Stimulated activated CD8-positive, alpha-beta memory T cell treated with anti-CD3 and anti-CD28 coated beads, Interleukin-4, amount 100 ng/mL, for 48 hours (primary cell): ENCODE measurements around the gene CMSS1.
"Not testable (repeated sequence)": the region's sequence is repeated elsewhere in the genome, so short reads cannot be mapped to it uniquely, and the experiment has no call there.

Source experiments
- DNase-seq: peaks from one replicate; pipeline ENCODE4 v3.0.0-alpha.2; 2020

Gene CMSS1

DNA sequence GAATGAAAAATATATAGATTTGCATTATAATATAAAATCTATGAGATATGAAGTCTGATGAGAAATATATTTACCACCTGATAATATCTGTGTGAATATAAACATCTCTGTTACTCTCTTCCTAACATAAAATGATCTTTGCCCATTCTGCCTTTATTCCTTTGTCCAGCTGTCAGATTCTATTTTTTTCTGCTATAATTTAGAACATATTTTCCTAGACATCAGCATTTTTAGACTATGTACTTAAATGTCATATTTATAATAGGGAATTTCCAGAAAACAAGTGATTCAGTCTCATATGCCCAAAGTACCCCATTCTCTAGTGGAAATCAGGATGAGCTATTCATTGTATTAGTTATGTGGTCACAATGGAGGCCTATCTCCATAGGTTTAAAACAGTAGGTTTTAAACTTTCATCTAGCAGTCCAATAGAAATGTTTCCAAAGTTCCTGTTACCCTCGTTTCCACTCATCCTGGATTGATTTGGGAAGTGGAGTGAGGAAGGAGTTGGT is 213.3 kb downstream of the CMSS1 start:
- no peak for DNase-seq

DNA sequence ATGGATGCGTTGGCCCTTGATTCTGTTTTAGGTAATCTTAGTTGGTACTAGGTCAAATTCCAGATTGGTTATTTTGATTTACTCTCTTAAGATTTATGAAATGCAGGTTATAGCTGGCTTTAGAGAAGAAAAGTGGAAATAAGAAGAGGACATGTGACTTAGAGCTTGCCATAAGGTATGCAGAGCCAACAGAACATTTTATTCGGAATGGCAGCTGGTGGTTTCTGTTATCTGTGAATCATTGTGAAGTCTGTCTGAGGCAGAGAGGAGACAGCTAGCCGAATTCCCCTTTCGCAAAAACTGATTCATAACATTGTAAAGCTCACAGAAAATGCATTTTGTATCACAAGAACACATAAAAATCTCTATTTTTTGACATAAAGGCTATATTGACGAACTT is 214.6 kb downstream of the CMSS1 start:
- no peak for DNase-seq

DNA sequence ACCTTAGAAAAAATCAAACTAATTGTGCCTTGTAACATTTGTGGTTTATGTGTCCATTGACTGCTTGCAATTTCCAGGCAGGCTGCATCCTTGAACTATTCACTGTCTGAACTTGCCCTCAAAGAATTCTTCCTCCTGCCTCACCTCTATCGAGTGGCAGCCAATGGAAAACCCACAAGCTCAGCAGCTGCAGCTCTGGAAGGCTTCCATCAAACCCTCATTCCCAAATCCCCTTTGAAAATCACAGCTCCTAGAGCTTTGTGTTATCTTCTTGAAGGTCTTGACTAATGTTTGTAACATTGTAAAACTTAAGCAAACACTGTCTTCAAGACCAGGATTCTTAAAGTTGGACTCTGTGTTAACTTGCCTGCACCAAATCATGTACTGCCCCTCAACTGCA is 215.5 kb downstream of the CMSS1 start:
- no peak for DNase-seq

DNA sequence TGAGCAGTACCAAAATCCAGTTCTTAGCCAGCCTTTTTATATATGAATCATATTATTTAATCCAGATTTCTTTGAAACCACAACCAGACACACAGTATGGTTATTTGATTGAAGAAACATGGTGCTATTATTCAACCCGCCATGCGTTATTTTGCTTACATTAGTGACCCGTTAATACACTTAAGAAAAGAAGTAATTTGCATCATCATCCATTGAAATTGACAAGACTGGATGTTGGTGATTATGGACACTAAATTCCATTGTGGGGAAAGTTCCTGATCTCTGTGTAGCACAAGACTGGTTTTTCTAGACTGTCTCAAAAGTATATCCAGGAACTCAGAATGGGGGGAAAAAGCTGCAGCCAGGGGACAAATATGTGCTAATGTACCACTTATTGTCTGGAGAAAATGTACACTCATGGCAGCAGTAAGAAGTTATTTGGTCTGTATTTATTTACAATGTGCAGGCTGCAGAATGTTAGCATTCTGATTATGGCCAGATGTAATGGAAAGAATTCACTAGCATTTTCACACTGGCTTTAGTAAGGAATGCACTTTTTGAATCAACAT is 216.3 kb downstream of the CMSS1 start:
- DNase-seq: no peak

DNA sequence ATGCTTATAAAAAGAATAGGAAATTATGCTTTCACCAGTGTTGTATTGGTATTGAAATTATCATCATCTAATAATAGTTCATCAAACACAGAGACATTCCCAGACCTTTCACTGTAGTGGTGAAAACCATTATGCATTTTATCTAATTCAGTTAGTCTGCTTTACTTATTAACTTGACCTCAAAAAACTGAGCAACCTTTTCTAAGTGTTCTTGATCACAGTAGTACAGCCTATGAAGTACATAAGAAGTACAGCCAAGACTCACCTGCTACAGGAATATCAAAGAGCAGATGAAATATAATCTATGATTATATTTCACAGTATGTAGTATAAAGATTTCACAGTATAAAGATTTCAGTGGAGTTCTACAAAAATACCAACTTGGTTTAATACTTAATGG is 221.4 kb downstream of the CMSS1 start:
- no peak for DNase-seq

DNA sequence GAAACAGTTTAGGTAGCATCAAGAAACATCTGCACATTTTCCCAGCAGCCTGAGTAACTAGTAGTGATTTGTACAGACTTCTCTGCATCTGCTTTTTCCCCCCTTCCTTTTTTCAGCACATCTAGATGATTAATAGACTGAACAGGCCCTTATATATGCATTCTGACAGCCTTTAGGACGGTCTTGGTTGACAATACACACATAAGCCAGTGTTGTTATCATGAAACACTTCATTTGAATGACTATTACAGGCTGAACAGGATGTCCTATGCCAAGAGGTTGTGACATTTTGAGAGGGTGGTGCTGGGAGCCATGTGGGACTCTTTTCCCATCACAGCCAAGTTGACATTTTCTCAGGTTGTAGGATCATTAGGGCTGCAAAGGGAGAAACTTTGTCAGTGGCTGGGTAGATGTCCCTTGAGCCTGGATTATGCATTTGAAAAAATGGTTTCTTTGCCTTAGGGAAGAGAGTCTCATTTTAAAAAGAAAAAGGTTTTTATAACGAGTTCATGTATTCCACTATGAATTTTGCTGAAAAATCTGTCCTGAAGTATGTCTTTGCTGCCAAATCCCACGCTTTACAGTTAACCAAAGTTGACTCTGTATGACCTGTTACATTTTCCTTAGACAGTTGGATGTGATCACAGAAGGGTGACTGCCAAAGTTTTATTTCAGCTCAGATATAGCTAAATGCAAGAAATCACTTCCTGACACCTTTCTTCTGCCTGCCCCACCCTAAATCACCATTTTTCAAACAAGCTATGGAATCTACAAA is 223.0 kb downstream of the CMSS1 start:
- no peak for DNase-seq

DNA sequence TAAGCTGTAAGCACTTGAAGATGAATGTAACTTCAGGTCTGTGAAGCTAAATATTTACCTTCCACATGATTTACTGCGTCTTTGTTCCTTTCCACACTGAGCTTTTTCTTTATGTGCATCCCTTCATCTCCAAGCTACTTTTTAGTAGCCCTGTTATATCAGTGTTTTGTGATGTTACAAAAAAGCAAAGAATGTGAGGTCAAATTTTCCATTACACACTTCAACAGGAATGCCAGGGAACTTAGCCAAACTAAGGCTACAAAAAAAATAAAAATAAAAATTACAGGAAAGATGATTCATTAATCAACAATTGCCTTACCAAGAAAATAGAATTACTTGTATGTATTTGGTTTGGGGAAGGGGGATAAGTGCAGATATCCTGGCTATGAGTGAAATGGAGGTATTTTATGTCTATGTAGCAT is 223.7 kb downstream of the CMSS1 start:
- no peak for DNase-seq

DNA sequence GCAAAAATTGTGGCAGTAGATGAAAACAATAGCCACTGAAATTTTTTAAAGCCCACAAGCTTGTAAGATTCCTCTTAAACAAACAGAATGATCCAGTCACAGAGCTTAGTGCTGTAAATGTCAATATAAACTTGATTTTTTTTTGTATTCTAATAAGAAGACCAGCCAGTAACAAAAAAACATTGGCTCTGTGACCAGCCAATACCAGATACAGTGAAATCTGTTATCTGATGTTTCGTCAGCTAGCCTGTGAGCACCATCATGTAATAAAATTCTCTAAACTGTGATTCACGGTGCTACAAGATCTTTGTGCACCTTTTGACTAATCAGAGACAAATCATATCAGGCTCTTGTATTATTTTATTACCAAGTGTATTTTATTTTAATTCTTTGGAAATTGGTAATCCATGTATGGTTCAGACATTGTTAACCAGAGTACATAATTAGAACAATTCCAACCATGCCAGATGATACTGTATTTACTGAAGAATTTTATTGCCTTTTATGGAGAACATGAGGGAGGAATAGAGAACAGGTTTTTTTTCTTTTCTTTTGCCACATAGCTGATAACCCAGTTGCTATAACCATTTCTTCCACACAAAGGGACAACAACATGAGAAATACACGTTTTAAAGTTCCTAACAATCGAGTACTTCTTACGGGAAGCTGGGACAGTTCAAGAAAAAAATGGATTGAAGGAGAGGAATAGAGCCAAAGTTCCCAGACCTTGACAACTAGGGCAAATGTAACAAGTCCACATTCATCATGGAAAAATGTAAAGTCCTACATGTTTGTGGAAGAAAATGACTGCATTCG is 224.7 kb downstream of the CMSS1 start:
- no peak for DNase-seq

DNA sequence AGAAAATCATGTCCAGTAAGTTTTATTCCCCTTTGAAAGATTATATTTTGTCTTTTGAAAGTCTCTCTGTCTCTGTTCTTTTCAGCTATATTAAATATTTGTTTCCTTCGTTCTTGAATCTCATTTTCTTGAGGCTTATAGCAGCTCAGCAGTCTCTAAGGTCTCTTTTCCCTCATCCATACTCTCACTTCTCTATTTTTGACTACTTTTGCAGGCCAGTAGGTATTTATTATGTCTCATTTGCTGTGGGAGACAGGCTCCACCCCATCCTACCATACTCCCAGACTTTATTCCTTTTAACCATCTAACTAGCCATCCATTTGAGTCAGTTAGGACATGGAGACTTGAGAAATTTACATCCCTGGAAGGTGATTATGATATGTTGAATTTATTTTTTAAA is 225.6 kb downstream of the CMSS1 start:
- no peak for DNase-seq

DNA sequence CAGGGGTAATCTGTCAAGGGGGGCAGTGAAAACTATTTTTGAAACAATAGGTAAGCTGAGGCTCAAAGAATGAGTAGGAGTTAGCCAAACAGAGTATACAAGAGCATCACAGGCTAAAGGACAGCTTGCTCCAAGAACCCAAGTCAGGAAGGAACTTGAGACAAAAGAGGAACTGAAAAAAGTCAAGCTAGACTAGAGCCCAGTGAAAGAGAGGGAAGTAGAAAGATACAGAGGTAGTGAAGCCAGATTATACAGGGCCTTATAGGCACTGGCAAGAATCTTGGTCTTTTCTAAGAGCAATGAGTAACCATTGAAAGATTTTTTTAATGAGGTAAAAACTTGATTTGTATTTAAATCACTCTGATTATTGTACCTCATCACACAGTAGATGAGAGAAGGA is 226.7 kb downstream of the CMSS1 start:
- no peak for DNase-seq

DNA sequence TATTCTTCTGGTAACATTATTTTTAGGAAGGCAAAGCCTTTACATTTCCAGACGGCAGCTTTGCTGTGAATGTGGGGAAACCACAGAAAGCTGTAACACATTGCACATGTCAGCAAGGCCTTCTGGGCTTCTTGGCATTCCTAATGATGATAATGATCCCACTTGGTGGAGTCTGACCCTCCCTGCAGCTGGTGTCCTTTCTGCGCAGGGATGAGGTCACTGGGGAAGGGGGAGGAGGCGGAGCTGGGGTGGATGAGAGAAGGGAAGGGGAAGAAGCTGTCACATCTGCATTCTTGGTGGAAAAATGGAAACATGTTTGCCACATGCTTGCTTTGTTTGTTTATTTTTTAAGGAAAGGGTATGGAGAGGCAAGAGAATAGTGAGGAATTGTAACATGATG is 228.0 kb downstream of the CMSS1 start:
- DNase-seq: no peak

DNA sequence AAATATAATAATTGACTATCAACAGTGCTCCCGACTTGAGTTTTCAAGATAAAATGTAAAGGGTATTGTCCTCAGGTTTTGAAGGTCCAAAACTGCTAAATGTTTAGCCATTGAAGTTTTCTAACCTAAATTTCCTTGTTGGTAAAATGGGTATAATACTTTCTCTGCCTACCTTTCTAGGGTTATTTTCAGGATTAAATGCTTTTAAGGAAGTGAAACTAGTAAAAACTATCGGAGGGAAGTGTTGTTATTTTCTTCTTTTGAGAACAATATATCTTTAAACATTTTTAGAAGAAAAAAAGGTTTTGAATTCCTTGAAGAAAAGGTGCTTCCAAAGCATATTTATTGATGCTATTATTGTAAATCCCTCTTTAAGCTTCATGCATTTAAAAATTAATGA is 229.3 kb downstream of the CMSS1 start:
- DNase-seq: no peak

DNA sequence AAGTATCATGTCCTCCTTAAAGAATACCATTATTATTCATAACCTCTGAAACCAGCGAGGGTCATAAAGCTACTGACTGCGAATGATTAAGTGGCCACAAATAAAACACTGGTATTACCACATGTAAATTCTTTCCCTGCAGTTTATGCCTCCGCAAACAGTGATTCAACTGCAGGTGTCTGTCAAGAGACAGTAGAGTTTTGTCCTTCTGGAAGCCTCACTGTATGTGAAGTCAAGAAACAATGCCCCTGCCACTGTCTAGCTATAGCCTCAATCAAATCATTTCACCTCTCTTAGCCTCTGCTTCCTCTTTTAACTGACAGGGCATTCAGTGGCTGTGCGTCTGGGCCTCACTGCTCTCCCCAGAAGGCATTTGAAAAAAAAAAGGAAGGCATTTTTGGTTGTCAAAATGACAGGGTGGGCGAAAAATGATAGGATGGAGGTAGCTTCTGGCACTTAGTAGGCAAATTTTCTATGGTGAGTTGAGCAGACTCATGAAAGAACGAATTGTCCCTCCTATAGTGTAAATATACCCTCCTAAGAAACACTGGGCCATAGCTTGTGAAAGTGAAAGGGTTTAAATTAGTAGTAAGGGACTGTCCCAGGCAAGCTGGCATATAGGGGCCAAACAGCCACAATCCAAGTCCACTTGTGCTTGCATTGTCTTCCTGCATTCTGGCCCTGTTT is 229.9 kb downstream of the CMSS1 start:
- no peak for DNase-seq

DNA sequence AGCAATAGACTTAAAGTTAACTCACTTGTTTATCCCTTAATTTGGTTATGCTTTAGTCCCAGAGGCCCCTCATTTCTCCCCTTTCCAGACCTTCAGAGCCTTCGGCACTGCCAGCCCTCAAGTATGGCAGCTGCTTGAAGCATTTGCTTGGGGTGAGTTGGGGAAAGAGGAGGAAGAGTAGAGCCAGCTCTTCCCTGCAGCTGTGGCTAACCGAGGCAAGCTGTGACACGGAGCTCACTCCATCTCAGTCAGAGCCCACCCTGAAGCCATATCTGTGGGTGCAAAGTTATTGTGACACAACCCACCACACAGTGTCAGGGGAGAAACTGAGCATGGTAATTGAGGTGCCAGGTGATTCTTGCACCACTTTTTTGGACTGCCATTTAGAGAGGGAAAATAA is 230.6 kb downstream of the CMSS1 start:
- no peak for DNase-seq

DNA sequence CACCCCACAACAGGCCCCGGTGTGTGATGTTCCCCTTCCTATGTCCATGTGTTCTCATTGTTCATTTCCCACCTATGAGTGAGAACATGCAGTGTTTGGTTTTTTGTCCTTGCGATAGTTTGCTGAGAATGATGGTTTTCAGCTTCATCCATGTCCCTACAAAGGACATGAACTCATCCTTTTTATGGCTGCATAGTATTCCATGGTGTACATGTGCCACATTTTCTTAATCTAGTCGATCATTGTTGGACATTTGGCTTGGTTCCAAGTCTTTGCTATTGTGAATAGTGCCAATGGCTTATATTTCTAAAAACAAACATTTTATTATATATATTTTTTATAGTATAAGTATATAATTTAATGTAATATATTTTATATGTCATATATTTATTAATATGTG is 233.9 kb downstream of the CMSS1 start:
- DNase-seq: not testable (repeated sequence)

DNA sequence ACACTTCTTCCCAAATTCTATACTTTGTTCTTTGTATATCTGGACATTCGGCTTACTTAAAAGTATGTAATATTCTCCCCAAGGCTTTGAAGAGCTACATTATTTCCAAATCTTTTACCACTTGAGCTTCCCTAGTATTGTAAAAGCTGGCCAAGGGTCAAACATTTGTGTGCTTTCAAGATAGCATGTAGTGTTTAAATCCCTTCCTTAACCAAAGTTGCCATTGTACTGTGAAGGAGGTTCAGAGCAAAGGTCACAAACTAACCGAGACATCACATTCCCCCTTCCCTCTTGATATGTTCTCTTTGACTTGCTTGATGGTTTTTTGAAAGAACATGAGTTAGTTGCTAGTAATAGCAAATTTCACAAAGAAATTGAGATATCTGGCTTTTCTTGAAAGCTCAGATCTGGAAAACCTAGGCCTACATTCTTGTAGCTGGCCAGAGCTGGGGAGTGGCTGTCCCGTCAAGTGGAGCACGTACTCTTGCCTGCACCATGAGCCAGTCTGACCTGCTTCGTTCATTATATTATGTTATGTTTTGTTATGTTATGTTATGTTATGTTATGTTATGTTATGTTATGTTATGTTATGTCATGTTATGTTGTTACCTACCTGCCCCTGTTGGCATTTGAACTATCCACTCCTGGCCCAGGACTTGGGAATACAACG is 236.4 kb downstream of the CMSS1 start:
- DNase-seq: no peak

DNA sequence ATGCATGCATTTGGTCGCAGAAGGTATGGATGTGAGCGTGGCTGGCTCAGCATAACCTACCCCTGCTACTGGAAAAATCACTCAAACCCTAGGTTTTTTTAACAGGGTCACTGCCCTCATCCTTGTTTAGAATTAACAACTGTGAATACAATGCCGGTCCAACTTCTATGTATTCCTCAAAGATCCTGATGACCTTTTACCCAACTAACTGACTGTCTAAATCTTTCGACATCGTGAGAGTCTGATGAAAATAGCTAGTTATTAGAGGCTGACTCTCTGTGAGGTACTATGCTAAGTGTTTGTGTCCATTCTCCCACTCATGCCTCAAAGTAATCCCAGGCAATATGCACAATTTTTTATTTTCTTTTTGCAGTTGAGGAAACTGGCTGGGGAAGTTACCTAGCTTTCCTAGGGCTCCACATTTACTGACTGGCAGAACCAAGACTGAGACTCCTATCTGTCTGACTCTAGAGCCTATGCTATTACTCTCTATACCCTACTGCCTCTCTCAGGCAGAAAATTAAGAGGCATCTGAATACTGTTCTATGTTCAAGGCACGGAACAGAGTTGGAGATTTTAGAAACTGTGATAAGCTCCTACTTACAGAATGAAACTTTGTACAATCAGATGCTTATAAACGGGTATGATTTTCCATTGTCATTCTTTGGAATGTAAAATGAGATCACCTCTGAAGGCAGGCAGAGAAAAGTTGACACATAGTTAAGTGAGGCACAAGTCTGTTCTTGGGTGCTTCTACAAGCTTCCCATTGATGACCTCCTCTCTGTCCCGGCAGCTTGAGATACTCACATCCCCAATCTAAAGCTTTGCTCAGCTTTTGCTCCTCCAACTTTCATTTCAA is 240.3 kb downstream of the CMSS1 start:
- DNase-seq: no peak

DNA sequence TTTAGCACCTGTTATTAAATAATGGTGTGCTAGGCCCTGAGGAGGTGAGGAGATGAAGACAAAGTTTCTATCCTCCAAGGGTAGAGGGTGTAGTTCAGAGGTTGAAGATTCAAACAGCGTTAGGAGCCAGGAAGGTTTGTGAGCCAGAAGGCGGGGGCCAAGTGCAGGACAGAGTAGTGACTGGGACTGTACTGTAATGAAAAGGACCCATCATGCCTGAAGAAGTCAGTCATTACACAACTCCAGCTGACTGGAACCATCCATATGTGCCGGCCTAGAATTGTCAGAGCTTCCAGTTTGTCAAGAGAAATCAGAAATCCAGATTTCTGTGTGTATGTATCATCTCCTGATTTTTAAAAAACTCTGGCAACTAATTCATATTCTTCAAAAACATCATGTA is 241.8 kb downstream of the CMSS1 start:
- DNase-seq: no peak

DNA sequence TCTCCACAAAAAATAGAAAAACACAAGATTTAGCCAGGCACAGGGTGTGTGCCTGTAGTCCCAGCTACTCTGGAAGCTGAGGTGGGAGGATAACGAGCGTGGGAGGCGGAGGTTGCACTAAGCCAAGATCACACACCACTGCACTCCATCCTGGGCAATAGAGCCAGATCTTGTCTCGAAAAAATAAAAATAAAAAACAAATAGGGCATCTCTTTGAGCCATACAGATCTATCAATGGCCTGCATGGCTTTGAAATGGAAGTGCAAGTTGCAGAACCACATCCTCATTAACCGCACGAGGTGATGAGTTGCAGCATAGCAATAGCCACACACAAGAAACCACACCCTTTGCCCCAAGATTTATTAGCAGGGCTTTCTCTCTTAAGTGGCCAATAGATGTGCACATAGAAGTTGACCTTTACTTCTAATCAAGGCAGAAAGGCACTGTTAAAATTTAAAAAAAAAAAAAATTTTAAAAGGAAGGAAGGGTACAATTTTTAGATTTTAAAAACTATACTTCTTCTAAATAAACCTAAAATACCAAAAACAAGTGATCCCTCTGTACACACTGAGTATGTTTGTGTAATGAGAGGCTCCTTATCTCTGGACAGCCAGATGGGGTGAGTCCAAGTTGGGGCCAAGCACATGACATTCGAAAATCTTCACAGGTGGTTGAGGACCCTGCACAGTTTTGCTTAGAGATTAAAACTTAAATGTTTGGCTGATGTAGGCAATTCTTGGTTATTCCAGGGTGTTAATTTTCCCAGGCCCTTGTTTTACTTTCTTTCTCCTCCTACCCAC is 243.2 kb downstream of the CMSS1 start:
- DNase-seq: no peak

DNA sequence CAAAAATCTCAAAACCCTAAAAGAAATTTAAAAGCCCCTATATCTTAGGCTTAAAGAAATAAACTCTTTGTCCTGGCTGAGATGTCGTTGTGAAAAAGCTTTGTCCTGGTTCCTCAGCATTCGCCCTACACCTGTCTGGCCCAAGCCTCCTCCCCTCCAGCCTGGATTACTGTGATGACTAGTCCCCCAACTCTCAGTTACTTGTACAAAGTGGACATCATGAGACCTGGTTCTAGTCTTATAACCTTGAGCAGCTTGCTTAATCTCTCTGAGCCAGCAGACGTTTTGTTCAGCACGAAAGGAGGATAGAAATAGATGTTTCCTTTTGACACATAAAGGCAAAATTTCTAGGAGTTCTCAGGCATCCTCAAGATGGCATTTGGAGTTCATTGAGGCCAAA is 245.0 kb downstream of the CMSS1 start:
- no peak for DNase-seq

DNA sequence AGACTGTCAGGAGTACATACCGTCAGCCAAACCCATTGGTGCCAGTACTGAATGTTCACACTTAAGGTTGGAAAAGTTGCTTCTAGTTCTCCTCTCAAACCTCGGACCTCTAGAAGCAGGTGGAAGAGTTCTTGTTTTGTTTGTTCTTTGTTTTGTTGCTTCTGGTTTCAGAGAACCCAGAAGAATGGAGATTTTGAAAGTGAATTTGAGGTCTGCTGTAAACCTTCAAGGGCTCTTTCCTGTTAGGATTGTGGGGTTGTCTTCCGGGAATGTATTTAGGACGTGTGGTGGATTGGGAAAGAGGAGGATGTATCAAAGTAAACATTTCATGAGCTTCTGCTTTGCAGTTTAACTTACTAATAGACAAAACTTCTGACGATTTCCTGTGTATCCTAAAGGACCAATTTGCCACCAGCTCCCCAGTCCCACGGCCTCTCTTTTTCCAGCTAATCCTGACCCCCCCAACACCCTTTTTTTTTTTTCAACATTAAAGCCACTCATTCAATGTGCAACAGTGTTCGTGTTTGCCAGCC is 246.3 kb downstream of the CMSS1 start:
- no peak for DNase-seq
